ENCODE measurements around the gene B4GALNT2.

DNA sequence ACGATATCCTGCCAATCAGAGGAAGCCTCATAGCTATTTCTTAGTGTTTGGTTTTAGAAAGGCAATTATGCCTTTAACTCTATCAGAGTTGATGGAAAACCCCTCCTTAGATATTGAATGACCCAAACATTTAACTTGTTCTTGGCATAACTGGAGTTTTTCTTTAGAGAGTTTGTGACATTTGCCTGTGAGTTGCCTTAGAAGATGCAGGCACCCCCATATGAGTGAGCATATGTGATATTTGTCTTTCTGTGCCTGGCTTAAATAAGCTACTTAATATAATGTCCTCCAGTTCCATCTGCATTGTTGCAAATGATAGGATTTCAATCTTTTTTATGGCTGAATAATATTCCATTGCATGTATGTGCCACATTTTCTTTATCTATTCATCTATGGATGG, 19.6 kb upstream of the B4GALNT2 start:
- TF ChIP-seq ZFP3 (CRISPR knock-in tag; IDR thresholded peaks at IDR 0.05) (no peak), ARNTL (CRISPR knock-in tag; IDR thresholded peaks at IDR 0.05; ENCODE audit: borderline replicate concordance, low read depth) (no peak), SNAI2 (CRISPR knock-in tag; IDR thresholded peaks at IDR 0.05) (no peak), ISL1 (CRISPR knock-in tag; IDR thresholded peaks at IDR 0.05) (no peak), BACH2 (CRISPR knock-in tag; IDR thresholded peaks at IDR 0.05; ENCODE audit: borderline replicate concordance) (no peak), ESRRG (CRISPR knock-in tag; IDR thresholded peaks at IDR 0.05) (no peak), OSR1 (CRISPR knock-in tag; IDR thresholded peaks at IDR 0.05) (no peak), ZC3H10 (CRISPR knock-in tag; IDR thresholded peaks at IDR 0.05) (no peak), ZNF8 (CRISPR knock-in tag; IDR thresholded peaks at IDR 0.05) (no peak)
- TF ChIP-seq, protein P1, sequence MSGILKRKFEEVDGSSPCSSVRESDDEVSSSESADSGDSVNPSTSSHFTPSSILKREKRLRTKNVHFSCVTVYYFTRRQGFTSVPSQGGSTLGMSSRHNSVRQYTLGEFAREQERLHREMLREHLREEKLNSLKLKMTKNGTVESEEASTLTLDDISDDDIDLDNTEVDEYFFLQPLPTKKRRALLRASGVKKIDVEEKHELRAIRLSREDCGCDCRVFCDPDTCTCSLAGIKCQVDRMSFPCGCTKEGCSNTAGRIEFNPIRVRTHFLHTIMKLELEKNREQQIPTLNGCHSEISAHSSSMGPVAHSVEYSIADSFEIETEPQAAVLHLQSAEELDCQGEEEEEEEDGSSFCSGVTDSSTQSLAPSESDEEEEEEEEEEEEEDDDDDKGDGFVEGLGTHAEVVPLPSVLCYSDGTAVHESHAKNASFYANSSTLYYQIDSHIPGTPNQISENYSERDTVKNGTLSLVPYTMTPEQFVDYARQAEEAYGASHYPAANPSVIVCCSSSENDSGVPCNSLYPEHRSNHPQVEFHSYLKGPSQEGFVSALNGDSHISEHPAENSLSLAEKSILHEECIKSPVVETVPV (CRISPR knock-in tag; IDR thresholded peaks at IDR 0.05), result no peak
- TF ChIP-seq, protein P2, sequence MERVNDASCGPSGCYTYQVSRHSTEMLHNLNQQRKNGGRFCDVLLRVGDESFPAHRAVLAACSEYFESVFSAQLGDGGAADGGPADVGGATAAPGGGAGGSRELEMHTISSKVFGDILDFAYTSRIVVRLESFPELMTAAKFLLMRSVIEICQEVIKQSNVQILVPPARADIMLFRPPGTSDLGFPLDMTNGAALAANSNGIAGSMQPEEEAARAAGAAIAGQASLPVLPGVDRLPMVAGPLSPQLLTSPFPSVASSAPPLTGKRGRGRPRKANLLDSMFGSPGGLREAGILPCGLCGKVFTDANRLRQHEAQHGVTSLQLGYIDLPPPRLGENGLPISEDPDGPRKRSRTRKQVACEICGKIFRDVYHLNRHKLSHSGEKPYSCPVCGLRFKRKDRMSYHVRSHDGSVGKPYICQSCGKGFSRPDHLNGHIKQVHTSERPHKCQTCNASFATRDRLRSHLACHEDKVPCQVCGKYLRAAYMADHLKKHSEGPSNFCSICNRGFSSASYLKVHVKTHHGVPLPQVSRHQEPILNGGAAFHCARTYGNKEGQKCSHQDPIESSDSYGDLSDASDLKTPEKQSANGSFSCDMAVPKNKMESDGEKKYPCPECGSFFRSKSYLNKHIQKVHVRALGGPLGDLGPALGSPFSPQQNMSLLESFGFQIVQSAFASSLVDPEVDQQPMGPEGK (CRISPR knock-in tag; IDR thresholded peaks at IDR 0.05; ENCODE audit: borderline replicate concordance), result no peak
- TF ChIP-seq, protein P3, sequence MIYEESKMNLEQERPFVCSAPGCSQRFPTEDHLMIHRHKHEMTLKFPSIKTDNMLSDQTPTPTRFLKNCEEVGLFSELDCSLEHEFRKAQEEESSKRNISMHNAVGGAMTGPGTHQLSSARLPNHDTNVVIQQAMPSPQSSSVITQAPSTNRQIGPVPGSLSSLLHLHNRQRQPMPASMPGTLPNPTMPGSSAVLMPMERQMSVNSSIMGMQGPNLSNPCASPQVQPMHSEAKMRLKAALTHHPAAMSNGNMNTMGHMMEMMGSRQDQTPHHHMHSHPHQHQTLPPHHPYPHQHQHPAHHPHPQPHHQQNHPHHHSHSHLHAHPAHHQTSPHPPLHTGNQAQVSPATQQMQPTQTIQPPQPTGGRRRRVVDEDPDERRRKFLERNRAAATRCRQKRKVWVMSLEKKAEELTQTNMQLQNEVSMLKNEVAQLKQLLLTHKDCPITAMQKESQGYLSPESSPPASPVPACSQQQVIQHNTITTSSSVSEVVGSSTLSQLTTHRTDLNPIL (CRISPR knock-in tag; IDR thresholded peaks at IDR 0.05; ENCODE audit: low read depth), result no peak
- TF ChIP-seq, protein P4, sequence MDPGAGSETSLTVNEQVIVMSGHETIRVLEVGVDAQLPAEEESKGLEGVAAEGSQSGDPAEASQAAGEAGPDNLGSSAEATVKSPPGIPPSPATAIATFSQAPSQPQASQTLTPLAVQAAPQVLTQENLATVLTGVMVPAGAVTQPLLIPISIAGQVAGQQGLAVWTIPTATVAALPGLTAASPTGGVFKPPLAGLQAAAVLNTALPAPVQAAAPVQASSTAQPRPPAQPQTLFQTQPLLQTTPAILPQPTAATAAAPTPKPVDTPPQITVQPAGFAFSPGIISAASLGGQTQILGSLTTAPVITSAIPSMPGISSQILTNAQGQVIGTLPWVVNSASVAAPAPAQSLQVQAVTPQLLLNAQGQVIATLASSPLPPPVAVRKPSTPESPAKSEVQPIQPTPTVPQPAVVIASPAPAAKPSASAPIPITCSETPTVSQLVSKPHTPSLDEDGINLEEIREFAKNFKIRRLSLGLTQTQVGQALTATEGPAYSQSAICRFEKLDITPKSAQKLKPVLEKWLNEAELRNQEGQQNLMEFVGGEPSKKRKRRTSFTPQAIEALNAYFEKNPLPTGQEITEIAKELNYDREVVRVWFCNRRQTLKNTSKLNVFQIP (CRISPR knock-in tag; IDR thresholded peaks at IDR 0.05; ENCODE audit: borderline replicate concordance, low read depth), result no peak
